ENCODE data around the gene CAPZB.
"Not testable (repeated sequence)": the region's sequence is repeated elsewhere in the genome, so short reads cannot be mapped to it uniquely, and the experiment has no call there.

The CAPZB gene

GRCh38 chr1:19485362-19486187 lies at the start of gene CAPZB:
TSS of gene CAPZB (minus strand) at chr1:19485539. CDS start at chr1:19485438, 101 bp downstream.
- DNase-seq (ENCODE audit: low read depth) = peak; percentile 89

GRCh38 chr1:19534281-19534680 lies 48.9 kb upstream of the CAPZB start:
- DNase-seq (ENCODE audit: low read depth) = no peak

- no peak for DNase-seq (ENCODE audit: low read depth)
Measured at GRCh38 chr1:19533626-19534025, 48.3 kb upstream of the CAPZB start.

- no peak for DNase-seq (ENCODE audit: low read depth)
Measured at GRCh38 chr1:19532519-19532918, 47.2 kb upstream of the CAPZB start.

- no peak for DNase-seq (ENCODE audit: low read depth)
Measured at GRCh38 chr1:19529664-19530063, 44.3 kb upstream of the CAPZB start.

DNA sequence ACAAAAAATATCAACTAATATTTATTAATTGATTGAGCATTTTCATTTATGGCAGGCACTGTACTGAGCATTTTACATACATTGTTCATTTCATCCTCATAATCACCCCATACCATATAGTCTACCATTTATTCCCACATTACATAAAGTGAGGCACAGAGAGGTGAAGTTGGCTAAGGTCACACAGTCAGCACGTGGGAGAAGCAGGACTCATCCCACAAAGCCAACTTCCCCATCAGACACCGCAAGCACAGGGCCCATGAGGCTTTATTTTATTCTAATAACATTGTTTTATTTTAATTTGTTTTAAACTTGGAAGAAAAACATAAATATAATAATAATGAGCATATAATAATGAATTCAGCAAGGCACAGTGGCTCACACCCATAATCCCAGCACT lies 43.1 kb upstream of the CAPZB start:
- no peak for DNase-seq (ENCODE audit: low read depth)

DNA sequence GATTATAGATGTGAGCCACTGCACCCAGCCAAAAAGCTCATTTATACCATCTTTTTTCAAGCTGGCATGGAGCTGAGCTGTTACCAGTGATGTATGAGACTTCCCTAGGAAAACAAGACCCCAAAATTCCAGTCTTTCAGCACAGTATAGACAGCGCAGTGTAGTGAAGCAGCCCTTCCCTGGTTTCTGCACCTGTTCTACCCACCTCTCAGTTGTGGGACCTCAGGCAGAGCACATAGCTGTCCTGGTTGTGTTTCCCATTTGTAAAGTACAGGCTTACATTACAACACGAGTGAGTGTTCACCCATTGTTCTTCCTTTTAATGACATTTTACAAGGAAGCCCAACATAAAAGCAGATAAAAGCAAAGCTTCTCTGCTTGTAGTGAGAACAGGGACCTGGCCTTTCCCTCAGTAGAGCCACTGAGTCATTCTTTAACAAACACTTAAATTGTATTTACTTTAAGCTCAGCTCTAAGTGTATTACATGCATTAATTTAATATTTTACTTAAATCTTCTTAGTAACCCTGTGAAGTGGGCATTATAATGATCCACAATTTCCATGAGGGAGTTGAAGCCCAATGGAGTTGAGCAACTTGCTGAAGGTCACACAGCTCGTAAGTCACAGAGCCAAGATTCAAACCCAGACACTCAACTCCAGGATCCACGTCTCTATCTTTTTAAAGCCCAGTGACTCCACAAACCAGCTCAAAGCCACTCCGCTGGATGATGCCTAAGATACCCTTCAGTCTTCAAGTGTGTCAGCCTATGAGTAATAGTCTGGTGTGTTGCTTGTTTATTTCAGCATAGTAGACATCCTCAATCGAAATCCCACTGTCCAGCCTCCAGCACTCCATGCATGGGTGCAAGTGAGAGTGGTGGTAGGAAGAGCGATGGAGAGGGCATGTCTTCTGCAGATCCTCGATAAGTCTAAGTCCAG lies 40.5 kb upstream of the CAPZB start:
- peak; percentile 46 for DNase-seq (ENCODE audit: low read depth)

DNA sequence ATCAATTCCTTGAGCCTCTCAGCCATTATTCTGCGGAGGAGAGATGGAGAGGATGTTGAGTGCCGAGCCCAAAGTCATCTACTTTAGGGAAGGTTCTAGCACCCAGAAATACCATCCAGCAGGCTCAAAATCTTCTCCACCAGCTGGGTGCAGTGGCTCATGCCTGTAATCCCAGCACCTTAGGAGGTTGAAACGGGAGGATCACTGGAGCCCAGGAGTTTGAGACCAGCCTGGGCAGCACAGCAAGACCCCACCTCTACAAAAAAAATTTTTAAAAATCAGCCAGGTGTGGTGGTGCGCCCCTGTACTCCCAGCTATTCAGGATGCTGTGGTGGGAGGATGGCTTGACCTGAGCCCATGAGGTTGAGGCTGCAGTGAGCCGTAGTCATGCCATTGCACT lies 39.5 kb upstream of the CAPZB start:
- no peak for DNase-seq (ENCODE audit: low read depth)

GRCh38 chr1:19522570-19522969 lies 37.2 kb upstream of the CAPZB start:
- not testable (repeated sequence) for DNase-seq (ENCODE audit: low read depth)

- no peak for DNase-seq (ENCODE audit: low read depth)
Measured at GRCh38 chr1:19521411-19521810, 36.1 kb upstream of the CAPZB start.

- no peak for DNase-seq (ENCODE audit: low read depth)
Measured at GRCh38 chr1:19517017-19517416, 31.7 kb upstream of the CAPZB start.

DNA sequence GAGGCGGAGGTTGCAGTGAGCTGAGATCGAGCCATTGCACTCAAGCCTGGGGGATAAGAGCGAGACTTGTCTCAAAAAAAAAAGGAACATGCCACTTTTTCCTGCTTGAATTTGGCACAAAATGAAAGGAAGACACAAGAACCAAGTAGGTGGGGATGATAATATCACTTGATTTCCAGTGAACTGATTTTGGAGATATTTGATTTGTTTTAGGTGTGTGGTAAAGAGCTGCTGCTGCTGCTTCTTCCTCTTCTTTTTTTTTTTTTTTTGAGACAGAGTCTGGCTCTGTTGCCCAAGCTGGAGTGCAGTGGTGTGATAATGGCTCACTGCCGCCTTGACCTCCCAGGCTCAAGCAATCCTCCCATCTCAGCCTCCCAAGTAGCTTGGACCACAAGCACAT lies 29.9 kb upstream of the CAPZB start:
- DNase-seq (ENCODE audit: low read depth) = no peak

DNA sequence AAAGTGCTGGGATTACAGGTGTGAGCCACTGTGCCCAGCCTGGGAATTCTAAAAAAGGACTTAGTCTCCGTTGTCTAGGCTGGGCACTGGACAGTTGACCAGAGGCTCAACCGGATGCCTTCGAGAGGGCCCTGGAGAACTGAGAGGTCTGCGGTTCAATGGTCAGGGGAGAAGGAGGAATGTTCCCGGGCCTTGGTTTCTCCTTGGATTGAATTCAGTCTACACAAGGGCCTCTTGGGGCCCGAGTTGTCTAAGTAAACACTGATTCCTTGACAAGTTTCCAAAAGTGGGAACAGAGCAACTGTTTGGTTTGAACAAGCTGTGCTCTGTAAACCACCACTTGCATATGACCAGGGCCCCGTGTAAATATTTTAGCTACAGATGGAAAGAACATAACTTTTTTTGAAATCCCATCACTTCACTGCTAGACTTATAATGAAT lies 29.1 kb upstream of the CAPZB start:
- peak; percentile 53 for DNase-seq (ENCODE audit: low read depth)

- DNase-seq (ENCODE audit: low read depth) = peak; percentile 67
Measured at GRCh38 chr1:19512545-19512944, 27.2 kb upstream of the CAPZB start.

DNA sequence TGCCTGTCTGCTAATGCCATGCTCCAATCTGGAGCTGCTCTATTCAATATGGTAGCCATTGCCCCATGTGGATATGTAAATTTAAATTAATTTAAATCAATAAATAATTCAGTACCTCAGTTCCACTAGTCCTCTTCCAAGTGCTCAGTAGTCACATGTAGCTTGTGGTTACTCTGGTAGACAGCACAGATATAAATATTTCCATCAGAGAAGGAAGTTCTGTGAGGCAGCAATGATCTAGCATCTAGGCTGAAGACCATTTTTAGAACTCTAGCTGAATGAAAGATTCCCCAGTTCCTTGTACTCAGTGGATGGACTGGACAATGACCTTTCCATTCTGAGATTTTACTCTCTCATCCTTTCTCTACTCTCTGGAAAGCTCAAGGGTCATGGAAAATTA lies 25.8 kb upstream of the CAPZB start:
- DNase-seq (ENCODE audit: low read depth) = peak; percentile 34

DNA sequence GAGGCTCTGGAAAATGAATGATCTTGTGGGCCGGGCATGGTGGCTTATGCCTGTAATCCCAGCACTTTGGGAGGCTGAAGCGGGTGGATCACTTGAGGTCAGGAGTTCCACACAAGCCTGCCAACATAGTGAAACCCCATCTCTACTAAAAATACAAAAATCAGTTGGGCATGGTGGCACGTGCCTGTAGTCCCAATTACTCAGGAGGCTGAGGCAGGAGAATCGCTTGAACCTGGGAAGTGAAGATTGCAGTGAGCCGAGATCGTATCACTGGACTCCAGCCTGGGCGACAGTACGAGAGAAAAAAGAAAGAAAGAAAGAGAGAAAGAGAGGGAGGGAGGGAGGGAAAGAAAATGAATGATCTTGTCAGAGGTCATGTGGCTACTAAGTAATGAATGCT lies 24.3 kb upstream of the CAPZB start:
- DNase-seq (ENCODE audit: low read depth) = not testable (repeated sequence)

GRCh38 chr1:19507516-19507915 lies 22.2 kb upstream of the CAPZB start:
- no peak for DNase-seq (ENCODE audit: low read depth)

GRCh38 chr1:19505693-19506457 lies 20.5 kb upstream of the CAPZB start:
- no peak for DNase-seq (ENCODE audit: low read depth)

GRCh38 chr1:19504796-19505692 lies 19.7 kb upstream of the CAPZB start:
- peak; percentile 98 for DNase-seq (ENCODE audit: low read depth)

DNA sequence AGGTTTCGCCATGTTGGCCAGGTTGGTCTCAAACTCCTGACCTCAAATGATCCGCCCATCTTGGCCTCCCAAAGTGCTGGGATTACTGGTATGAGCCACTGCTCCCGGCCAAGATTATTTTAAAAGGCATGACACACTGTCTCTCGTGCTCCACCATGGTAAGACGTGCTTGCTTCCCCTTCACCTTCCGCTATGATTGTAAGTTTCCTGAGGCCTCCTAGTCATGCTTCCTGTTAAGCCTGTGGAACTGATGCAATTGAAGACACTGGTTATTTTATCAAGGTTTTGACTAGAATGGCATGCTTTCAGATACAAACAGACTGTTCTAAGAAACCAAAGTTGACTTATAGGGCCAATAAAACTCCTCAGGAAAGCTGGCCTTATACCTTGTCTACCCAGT lies 16.9 kb upstream of the CAPZB start:
- peak; percentile 68 for DNase-seq (ENCODE audit: low read depth)

- not testable (repeated sequence) for DNase-seq (ENCODE audit: low read depth)
Measured at GRCh38 chr1:19499887-19500286, 14.5 kb upstream of the CAPZB start.

Data from iris pigment epithelial cell (primary cell).